Mucosa of stomach (tissue), 1 donor: ENCODE results near the gene RXYLT1.
"Not testable (repeated sequence)": the region's sequence is repeated elsewhere in the genome, so short reads cannot be mapped to it uniquely, and the experiment has no call there.

Experiments
- H3K27me3 ChIP-seq: one replicate; pipeline ENCODE4 v1.7.0; 2013; ENCODE audit warnings: mild to moderate bottlenecking, low read length; ENCODE audit not compliant: control insufficient read depth, insufficient read depth
- H3K36me3 ChIP-seq: one replicate; pipeline ENCODE4 v1.7.0; 2013; ENCODE audit warnings: low read length; ENCODE audit not compliant: control insufficient read depth, insufficient read depth
- H3K4me1 ChIP-seq: one replicate; pipeline ENCODE4 v1.7.0; 2013; ENCODE audit warnings: mild to moderate bottlenecking, low read length; ENCODE audit not compliant: control insufficient read depth, insufficient read depth
- H3K4me3 ChIP-seq: one replicate; pipeline ENCODE4 v1.7.0; 2013; ENCODE audit warnings: low read length
- H3K9ac ChIP-seq: one replicate; pipeline ENCODE4 v1.7.0; 2013; ENCODE audit warnings: mild to moderate bottlenecking, low read length, moderate library complexity
- H3K9me3 ChIP-seq: one replicate; pipeline ENCODE4 v1.7.0; 2013; ENCODE audit warnings: mild to moderate bottlenecking, low read length, moderate library complexity; ENCODE audit not compliant: control insufficient read depth
- donor health status: Pancreatic carcinoma.

RXYLT1 gene

GRCh38 chr12:63779498-63780481, at the start of gene RXYLT1:
RXYLT1 (plus strand) TSS chr12:63779909; CDS start chr12:63779961, 52 bp downstream.
- no peaks in the 10 kb centered on the region for H3K27me3 ChIP-seq
- H3K4me1 ChIP-seq: peaks cover 4% of the 10 kb centered on the region
- H3K9me3 ChIP-seq: no peaks in the 10 kb centered on the region
- H3K9ac ChIP-seq: peak within 1 kb of the TSS; percentile 96
- H3K36me3 ChIP-seq: no peaks in the 10 kb centered on the region
- H3K4me3 ChIP-seq: peak within 1 kb of the TSS; percentile 82

- not testable (repeated sequence) for H3K4me3 ChIP-seq, H3K9me3 ChIP-seq, H3K9ac ChIP-seq, H3K36me3 ChIP-seq, H3K27me3 ChIP-seq, H3K4me1 ChIP-seq
Measured at GRCh38 chr12:63732779-63733178, 46.9 kb upstream of the RXYLT1 start.

GRCh38 chr12:63733585-63733984, 46.1 kb upstream of the RXYLT1 start:
- not testable (repeated sequence) for H3K9ac ChIP-seq, H3K27me3 ChIP-seq, H3K36me3 ChIP-seq, H3K4me1 ChIP-seq, H3K4me3 ChIP-seq, H3K9me3 ChIP-seq

- not testable (repeated sequence) for H3K27me3 ChIP-seq, H3K36me3 ChIP-seq, H3K9me3 ChIP-seq, H3K9ac ChIP-seq, H3K4me1 ChIP-seq, H3K4me3 ChIP-seq
Measured at GRCh38 chr12:63740551-63740950, 39.2 kb upstream of the RXYLT1 start.

- not testable (repeated sequence) for H3K9me3 ChIP-seq
Measured at GRCh38 chr12:63741431-63741830, 38.3 kb upstream of the RXYLT1 start.

GRCh38 chr12:63744110-63744509, 35.6 kb upstream of the RXYLT1 start:
- H3K9ac ChIP-seq, H3K4me1 ChIP-seq, H3K4me3 ChIP-seq, H3K27me3 ChIP-seq, H3K9me3 ChIP-seq, H3K36me3 ChIP-seq: not testable (repeated sequence)

More at GRCh38 chr12:63741431-63741830, 38.3 kb upstream of the RXYLT1 start:
- not testable (repeated sequence) for H3K36me3 ChIP-seq, H3K27me3 ChIP-seq, H3K9ac ChIP-seq, H3K4me1 ChIP-seq, H3K4me3 ChIP-seq

- H3K4me1 ChIP-seq, H3K9me3 ChIP-seq, H3K9ac ChIP-seq, H3K27me3 ChIP-seq, H3K4me3 ChIP-seq, H3K36me3 ChIP-seq: not testable (repeated sequence)
Measured at GRCh38 chr12:63746470-63746869, 33.2 kb upstream of the RXYLT1 start.

GRCh38 chr12:63747136-63747535, 32.6 kb upstream of the RXYLT1 start:
- not testable (repeated sequence) for H3K4me1 ChIP-seq, H3K27me3 ChIP-seq, H3K9ac ChIP-seq, H3K4me3 ChIP-seq, H3K36me3 ChIP-seq, H3K9me3 ChIP-seq

- H3K4me3 ChIP-seq: no peak overlapping the region
- H3K9ac ChIP-seq: no peak overlapping the region
- no peaks in the 10 kb centered on the region for H3K4me1 ChIP-seq
- H3K36me3 ChIP-seq: no peaks in the 10 kb centered on the region
- no peaks in the 10 kb centered on the region for H3K9me3 ChIP-seq
- H3K27me3 ChIP-seq: no peaks in the 10 kb centered on the region
Measured at GRCh38 chr12:63747553-63747952, 32.2 kb upstream of the RXYLT1 start.

- no peak overlapping the region for H3K4me3 ChIP-seq
Measured at GRCh38 chr12:63752283-63752682, 27.4 kb upstream of the RXYLT1 start.

GRCh38 chr12:63752841-63753240, 26.9 kb upstream of the RXYLT1 start:
- H3K4me1 ChIP-seq: no peaks in the 10 kb centered on the region
- H3K9me3 ChIP-seq: no peaks in the 10 kb centered on the region
- H3K36me3 ChIP-seq: no peaks in the 10 kb centered on the region
- no peak overlapping the region for H3K9ac ChIP-seq
- no peaks in the 10 kb centered on the region for H3K27me3 ChIP-seq
- H3K4me3 ChIP-seq: no peak overlapping the region

More at GRCh38 chr12:63752283-63752682, 27.4 kb upstream of the RXYLT1 start:
- Histone ChIP-seq H3K27me3 (no peaks in the 10 kb centered on the region), H3K9ac (no peak overlapping the region), H3K36me3 (no peaks in the 10 kb centered on the region), H3K9me3 (no peaks in the 10 kb centered on the region), H3K4me1 (no peaks in the 10 kb centered on the region)

- Histone ChIP-seq H3K27me3 (no peaks in the 10 kb centered on the region), H3K9ac (no peak overlapping the region), H3K4me1 (no peaks in the 10 kb centered on the region), H3K9me3 (no peaks in the 10 kb centered on the region), H3K36me3 (no peaks in the 10 kb centered on the region), H3K4me3 (no peak overlapping the region)
Measured at GRCh38 chr12:63753743-63754142, 26.0 kb upstream of the RXYLT1 start.
